NCI-H2171 treated with DMSO at 0.1 percent for 48 hours (cell line): ENCODE data around the gene SPTY2D1.

Experiments
- DNase-seq: peaks from one replicate; lab custom pipeline; 2025; lab: John Stamatoyannopoulos, UW

The SPTY2D1 gene

DNA sequence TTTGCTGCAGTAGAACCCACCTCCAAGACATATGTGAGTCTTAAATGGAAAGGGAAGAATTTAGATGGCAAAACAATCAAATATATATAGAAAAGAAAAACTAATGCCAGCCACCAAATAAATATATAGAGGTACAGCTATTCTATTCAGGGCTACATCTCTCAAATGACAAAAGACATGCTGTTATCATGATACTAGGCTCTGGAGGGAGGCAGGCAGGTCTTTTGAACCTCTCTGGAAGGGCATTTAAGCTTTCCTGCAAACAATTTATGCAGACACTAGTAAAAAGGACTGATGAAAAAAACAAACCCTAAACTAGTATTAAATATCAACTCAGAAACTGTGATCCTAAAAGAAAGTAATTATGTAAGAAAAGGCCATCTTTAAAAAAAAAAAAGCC lies 70.0 kb downstream of the SPTY2D1 start:
- DNase-seq = no peak

DNA sequence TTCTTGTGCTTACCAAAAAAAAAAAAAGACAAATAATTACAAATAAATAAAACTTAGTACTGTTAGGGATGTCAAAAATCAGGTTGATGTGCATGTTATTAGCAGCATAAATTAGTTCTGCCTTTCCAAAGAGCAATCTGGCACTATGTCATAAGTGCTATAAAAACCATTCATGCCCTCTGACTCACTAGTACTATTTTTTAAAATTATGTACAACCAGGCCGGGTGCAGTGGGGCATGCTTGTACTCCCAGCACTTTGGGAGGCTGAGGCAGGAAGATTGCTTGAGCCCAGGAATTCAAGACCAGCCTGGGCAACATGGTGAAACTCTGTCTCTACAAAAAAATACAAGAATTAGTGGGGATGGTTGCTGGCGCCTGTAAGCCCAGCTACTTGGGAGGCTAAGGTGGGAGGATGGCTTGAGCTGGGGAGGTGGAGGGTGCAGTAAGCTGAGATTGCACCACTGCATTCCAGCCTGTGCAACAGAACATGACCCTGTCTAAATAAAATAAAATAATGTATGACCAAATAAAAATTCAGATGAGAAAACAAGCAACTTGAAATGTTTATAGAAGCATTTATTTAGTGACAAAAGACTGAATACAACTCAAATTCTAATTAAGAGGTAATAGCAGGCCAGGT lies 70.9 kb downstream of the SPTY2D1 start:
- no peak for DNase-seq
